K562 (cell line): ENCODE results near the gene DRD1. TPM values are rescaled to one million over a fixed set of nuclear protein-coding genes. Genes with fewer than 3 reads are reported as not detected.
"Not testable (repeated sequence)": the region's sequence is repeated elsewhere in the genome, so short reads cannot be mapped to it uniquely, and the experiment has no call there.

Source experiments
- ATAC-seq: fragments of 200-7000 bp; cut with Tn5 transposase; 3 replicates; pipeline ENCODE4 v1.9.1; 2020; ENCODE audit warnings: moderate library complexity
- BruUV-seq: library from RNA; stranded (reverse); fragments of 400-500 nt; replicated peaks from 2 replicates; lab custom pipeline; 2021; lab: Mats Ljungman, UMichigan
- CTCF ChIA-PET: fragments of 300-600 bp; formaldehyde crosslinking; extraction: SDS; loops from one replicate; lab custom pipeline; 2021; ENCODE audit warnings: low intra/inter-chr PET ratio; lab: Yijun Ruan, JAX
- POLR2A ChIA-PET: fragments of 300-600, 350-650 bp; sonication (Branson Sonifier 250); formaldehyde crosslinking; extraction: SDS; loops from one replicate; lab custom pipeline; 2021; ENCODE audit warnings: antibody characterized with exemption, inconsistent platforms; lab: Yijun Ruan, JAX
- DNase-seq, 4 experiments: peaks; one replicate each; pipeline versions ENCODE4 v3.0.0 to v3.0.0-alpha.2; 2011 to 2018; ENCODE audit warnings: low spot score in 3 of 4, mixed read lengths in 3 of 4; ENCODE audit errors: extremely low read depth in 1 of 4
- FAIRE-seq: peaks from 2 replicates; lab custom pipeline; 2011; peaks lifted over from hg19 to GRCh38; lab: Jason Lieb, UNC
- H2AFZ ChIP-seq: 2 replicates; pipeline ENCODE4 v1.6.0; 2011; ENCODE audit warnings: low read depth, low read length, control low read depth, inconsistent platforms
- H3K27ac ChIP-seq: fragments of 200-600 bp; 3 replicates; pipeline ENCODE4 v1.8.0; 2011; ENCODE audit warnings: low read depth, mild to moderate bottlenecking, control low read depth, inconsistent platforms, low read length, moderate library complexity, mixed read lengths; ENCODE audit errors: extremely low read depth
- H3K27me3 ChIP-seq, 2 experiments: fragments of 300-600 bp in 1 of 2; 2 replicates in 1 of 2; 3 replicates in 1 of 2; pipeline versions ENCODE4 v1.6.0 to v1.8.0; 2011; ENCODE audit warnings: inconsistent platforms in 2 of 2, low read length in 2 of 2, mild to moderate bottlenecking in 1 of 2, mixed read lengths in 1 of 2, moderate library complexity in 1 of 2; ENCODE audit not compliant: control insufficient read depth in 2 of 2, insufficient read depth in 2 of 2
- H3K36me3 ChIP-seq: fragments of 300-600 bp; 3 replicates; pipeline ENCODE4 v1.8.0; 2011; ENCODE audit warnings: mild to moderate bottlenecking, low read length, inconsistent platforms; ENCODE audit not compliant: control insufficient read depth, insufficient read depth
- H3K4me1 ChIP-seq, 2 experiments: fragments of 200-600 bp in 1 of 2; replicated peaks in 1 of 2; 2 replicates in 1 of 2; 3 replicates in 1 of 2; pipeline versions ENCODE4 v1.5.1 to v1.8.0; 2011; ENCODE audit warnings: inconsistent platforms in 2 of 2, low read length in 2 of 2, mild to moderate bottlenecking in 1 of 2, mixed read lengths in 1 of 2, moderate library complexity in 1 of 2; ENCODE audit not compliant: control insufficient read depth in 2 of 2, insufficient read depth in 2 of 2
- H3K4me2 ChIP-seq: 2 replicates; pipeline ENCODE4 v1.6.1; 2011; ENCODE audit warnings: low read length, control low read depth, inconsistent platforms, mixed read lengths; ENCODE audit not compliant: insufficient read depth
- H3K4me3 ChIP-seq: fragments of 200-600 bp; sonication (generic), shearing (Covaris generic); 2 replicates; pipeline ENCODE4 v1.5.1; 2016; ENCODE audit warnings: control low read depth, inconsistent platforms
- H3K79me2 ChIP-seq: fragments of 200-600 bp; 3 replicates; pipeline ENCODE4 v1.8.0; 2011; ENCODE audit warnings: low read length, inconsistent platforms; ENCODE audit not compliant: control insufficient read depth, insufficient read depth
- H3K9ac ChIP-seq, 2 experiments: 2 replicates each; pipeline versions ENCODE4 v1.6.0 to v1.6.1; 2011; ENCODE audit warnings: low read depth in 2 of 2, low read length in 2 of 2, control low read depth in 1 of 2, inconsistent platforms in 1 of 2, mild to moderate bottlenecking in 1 of 2, mixed read lengths in 1 of 2; ENCODE audit not compliant: insufficient read depth in 1 of 2
- H3K9me1 ChIP-seq: one replicate; pipeline ENCODE4 v1.6.0; 2011; ENCODE audit warnings: inconsistent platforms, mild to moderate bottlenecking, low read length, moderate library complexity; ENCODE audit not compliant: control insufficient read depth, insufficient read depth
- H3K9me3 ChIP-seq: replicated peaks from 2 replicates; pipeline ENCODE4 v1.5.1; 2011; ENCODE audit warnings: low read depth, low read length, inconsistent platforms; ENCODE audit not compliant: control insufficient read depth, insufficient read depth
- H4K20me1 ChIP-seq: replicated peaks from 2 replicates; pipeline ENCODE4 v1.6.1; 2011; ENCODE audit warnings: low read length, inconsistent platforms, mixed read lengths; ENCODE audit not compliant: control insufficient read depth, insufficient read depth
- NRF1 ChIP-seq, 2 experiments: fragments of 450-650 bp; IDR thresholded peaks in 1 of 2; conservative IDR thresholded peaks in 1 of 2; 2 replicates each; pipeline ENCODE4 v1.6.1; 2014; ENCODE audit warnings: mild to moderate bottlenecking in 2 of 2
- ZNF146 ChIP-seq: IDR thresholded peaks from one replicate; pipeline ENCODE4 v1.6.1; 2018; ENCODE audit warnings: missing compliant biosample characterization; ENCODE audit not compliant: unreplicated experiment
- WGBS: fragments of 100-300 bp; shearing (Covaris generic); methylation state at CpG from one replicate; pipeline ENCODE4 v1.1.6; 2016; ENCODE audit warnings: low coverage, mixed read lengths; ENCODE audit not compliant: insufficient coverage; ENCODE audit errors: missing lambda C conversion rate; 5-methylcytosine and 5-hydroxymethylcytosine counted together
- in situ Hi-C: fragments of 300-500 bp; cut with MboI; formaldehyde crosslinking; loops from 4 replicates; pipeline ENCODE4 v1.15.0; 2018; ENCODE audit warnings: inconsistent platforms, mixed read lengths
- intact Hi-C: fragments of 100-400 bp; cut with micrococcal nuclease; formaldehyde crosslinking; loops from 2 replicates; pipeline ENCODE4 v1.14.2; 2022
- polyA plus RNA-seq, 8 experiments: library from polyadenylated mRNA; depleted of rRNA in 4 of 8; stranded (reverse) in 5 of 8; unstranded in 3 of 8; fragments of >200 nt; fragmentation: Nextera tagmentation in 2 of 8; fragmentation: Illumina TruSeq in 1 of 8; extraction: Ambion mirVana in 2 of 8; extraction: Trizol in 1 of 8; gene quantifications; 2 replicates each; pipeline versions ENCODE4 v1.2.1 to v1.2.3, GENCODE V29; 2011 to 2014; ENCODE audit warnings: inconsistent platforms in 1 of 8, missing spikeins in 1 of 8
- total RNA-seq, 7 experiments: library from RNA; depleted of rRNA in 6 of 7; stranded (reverse); fragments of >200 nt in 6 of 7; fragmentation: Illumina TruSeq in 2 of 7; extraction: Trizol in 2 of 7; gene quantifications; 2 replicates each; pipeline versions ENCODE4 v1.2.1 to v1.2.3, GENCODE V29; 2011 to 2021; ENCODE audit warnings: low replicate concordance in 1 of 7

DRD1 gene
- total and polyA plus RNA-seq, 9 of the 15 experiments (the other 6 are each of a cell fraction or from before 2014, with no cell fraction given): not detected

DNA sequence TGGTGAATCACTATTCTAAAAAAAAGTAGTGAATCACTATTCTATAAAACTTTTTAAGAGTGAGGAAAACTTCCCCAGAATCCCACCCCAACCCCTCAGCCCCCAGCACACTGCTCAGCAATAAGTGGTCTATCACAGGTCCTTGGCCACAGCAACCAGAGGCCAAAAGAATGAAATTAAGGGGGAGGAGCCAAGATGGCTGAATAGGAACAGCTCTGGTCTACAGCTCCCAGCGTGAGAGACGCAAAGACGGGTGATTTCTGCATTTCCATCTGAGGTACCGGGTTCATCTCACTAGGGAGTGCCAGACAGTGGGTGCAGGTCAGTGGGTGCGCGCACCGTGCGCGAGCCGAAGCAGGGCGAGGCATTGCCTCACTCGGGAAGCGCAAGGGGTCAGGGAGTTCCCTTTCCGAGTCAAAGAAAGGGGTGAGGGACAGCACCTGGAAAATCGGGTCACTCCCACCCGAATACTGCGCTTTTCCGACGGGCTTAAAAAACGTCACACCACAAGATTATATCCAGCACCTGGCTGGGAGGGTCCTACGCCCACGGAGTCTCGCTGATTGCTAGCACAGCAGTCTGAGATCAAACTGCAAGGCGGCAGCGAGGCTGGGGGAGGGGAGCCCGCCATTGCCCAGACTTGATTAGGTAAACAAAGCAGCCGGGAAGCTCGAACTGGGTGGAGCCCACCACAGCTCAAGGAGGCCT lies 46.2 kb downstream of the DRD1 start:
- H3K9me3 ChIP-seq, H3K27me3 ChIP-seq, H3K4me3 ChIP-seq, H2AFZ ChIP-seq, BruUV-seq, H3K4me1 ChIP-seq, H3K9me1 ChIP-seq, H3K9ac ChIP-seq, in situ Hi-C loops, H3K27ac ChIP-seq, POLR2A ChIA-PET, H3K36me3 ChIP-seq, FAIRE-seq, ATAC-seq, CTCF ChIA-PET, H3K4me2 ChIP-seq, intact Hi-C loops: not testable (repeated sequence)
- DNase-seq: peak in 1 of 4 experiments; percentile 7
- 1% methylated on average over 9 of the region's 28 CpGs for WGBS
- TF ChIP-seq NRF1 (conservative IDR thresholded peaks at IDR 0.05 in 1 of 2, IDR thresholded peaks at IDR 0.05 in 1 of 2): 0 out of 4 replicates have a peak, but pooled peaks of 1 of the 2 experiments have one; percentile 18
- TF ChIP-seq, all 486 proteins: peak for 1; not testable (repeated sequence) for 485
- H4K20me1 ChIP-seq, H3K79me2 ChIP-seq: not testable (repeated sequence)

DNA sequence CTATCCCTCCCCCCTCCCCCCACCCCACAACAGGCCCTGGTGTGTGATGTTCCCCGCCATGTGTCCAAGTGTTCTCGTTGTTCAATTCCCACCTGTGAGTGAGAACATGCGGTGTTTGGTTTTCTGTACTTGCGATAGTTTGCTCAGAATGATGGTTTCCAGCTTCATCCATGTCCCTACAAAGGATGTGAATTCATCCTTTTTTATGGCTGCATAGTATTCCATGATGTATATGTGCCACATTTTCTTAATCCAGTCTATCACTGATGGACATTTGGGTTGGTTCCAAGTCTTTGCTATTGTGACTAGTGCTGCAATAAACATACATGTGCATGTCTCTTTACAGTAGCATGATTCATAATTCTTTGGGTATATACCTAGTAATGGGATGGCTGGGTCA lies 48.6 kb downstream of the DRD1 start:
- BruUV-seq: not testable (repeated sequence)

More for the DNA sequence above, 48.6 kb downstream of the DRD1 start:
- intact Hi-C loops, H3K79me2 ChIP-seq, H4K20me1 ChIP-seq, H2AFZ ChIP-seq, H3K27ac ChIP-seq, H3K9ac ChIP-seq, DNase-seq, H3K27me3 ChIP-seq, FAIRE-seq, POLR2A ChIA-PET, H3K36me3 ChIP-seq, H3K9me1 ChIP-seq, H3K9me3 ChIP-seq, CTCF ChIA-PET, H3K4me3 ChIP-seq, H3K4me1 ChIP-seq, H3K4me2 ChIP-seq, ATAC-seq, in situ Hi-C loops: not testable (repeated sequence)
- TF ChIP-seq ZNF146 (CRISPR knock-in tag): peak; percentile 52
- 0% methylated on average over 4 of the region's 4 CpGs for WGBS
